ENCODE measurements around the gene NUDT15.
A peak's percentile ranks its signal among the peaks of the same experiment; 100 is the strongest.

Gene NUDT15

GRCh38 chr13:48037346-48038173, at the start of gene NUDT15:
Gene NUDT15, plus strand, starts transcription at chr13:48037726. Its CDS starts 21 bp downstream, at chr13:48037747.
- peak within 1 kb of the TSS; percentile 99 for H3K27ac Mint-ChIP-seq
- H3K9me3 Mint-ChIP-seq, result peaks cover 23% of the 10 kb centered on the region
- peak within 1 kb of the TSS; percentile 90 for H3K4me3 Mint-ChIP-seq

DNA sequence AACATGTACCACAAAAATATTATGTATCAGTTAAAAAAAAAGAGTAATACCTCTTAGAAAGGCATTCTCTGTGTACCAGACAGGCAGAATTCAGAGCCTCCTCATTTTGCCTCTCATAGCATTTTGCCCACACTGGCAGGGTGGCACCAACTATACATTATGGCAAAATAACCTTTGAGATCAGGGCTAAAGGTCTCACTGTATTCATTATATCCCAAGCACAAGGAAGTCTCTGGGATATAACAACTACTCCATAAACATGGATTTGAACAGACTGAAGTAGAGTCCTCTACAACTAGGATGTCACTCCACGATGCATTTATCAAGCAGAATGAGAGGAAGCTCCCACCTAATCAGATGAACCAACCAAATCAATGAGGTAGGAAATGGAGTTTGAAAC, 47.1 kb upstream of the NUDT15 start:
- Mint-ChIP-seq H3K9me3 (peaks cover 15% of the 10 kb centered on the region), H3K27me3 (ENCODE audit: low read depth, poor library complexity) (no peaks in the 10 kb centered on the region), H3K4me3 (no peak overlapping the region), H3K4me1 (no peaks in the 10 kb centered on the region), H3K36me3 (ENCODE audit: low read depth) (peaks cover 96% of the 10 kb centered on the region), H3K27ac (no peak overlapping the region)
- TF ChIP-seq, protein P1, sequence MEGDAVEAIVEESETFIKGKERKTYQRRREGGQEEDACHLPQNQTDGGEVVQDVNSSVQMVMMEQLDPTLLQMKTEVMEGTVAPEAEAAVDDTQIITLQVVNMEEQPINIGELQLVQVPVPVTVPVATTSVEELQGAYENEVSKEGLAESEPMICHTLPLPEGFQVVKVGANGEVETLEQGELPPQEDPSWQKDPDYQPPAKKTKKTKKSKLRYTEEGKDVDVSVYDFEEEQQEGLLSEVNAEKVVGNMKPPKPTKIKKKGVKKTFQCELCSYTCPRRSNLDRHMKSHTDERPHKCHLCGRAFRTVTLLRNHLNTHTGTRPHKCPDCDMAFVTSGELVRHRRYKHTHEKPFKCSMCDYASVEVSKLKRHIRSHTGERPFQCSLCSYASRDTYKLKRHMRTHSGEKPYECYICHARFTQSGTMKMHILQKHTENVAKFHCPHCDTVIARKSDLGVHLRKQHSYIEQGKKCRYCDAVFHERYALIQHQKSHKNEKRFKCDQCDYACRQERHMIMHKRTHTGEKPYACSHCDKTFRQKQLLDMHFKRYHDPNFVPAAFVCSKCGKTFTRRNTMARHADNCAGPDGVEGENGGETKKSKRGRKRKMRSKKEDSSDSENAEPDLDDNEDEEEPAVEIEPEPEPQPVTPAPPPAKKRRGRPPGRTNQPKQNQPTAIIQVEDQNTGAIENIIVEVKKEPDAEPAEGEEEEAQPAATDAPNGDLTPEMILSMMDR (IDR thresholded peaks at IDR 0.05), result no peak
- no peak for DNase-seq

More at GRCh38 chr13:48037346-48038173, at the start of gene NUDT15:
- Mint-ChIP-seq H3K4me1 (peaks cover 22% of the 10 kb centered on the region), H3K36me3 (ENCODE audit: low read depth) (peaks cover 65% of the 10 kb centered on the region), H3K27me3 (ENCODE audit: low read depth, poor library complexity) (no peaks in the 10 kb centered on the region)
- DNase-seq, result peak; percentile 91
- TF ChIP-seq, protein P1 (IDR thresholded peaks at IDR 0.05), result peak; percentile 96

GRCh38 chr13:47990920-47991466, 46.5 kb upstream of the NUDT15 start:
- DNase-seq, result no peak
- Mint-ChIP-seq H3K4me1 (no peaks in the 10 kb centered on the region), H3K27ac (peak overlapping the region; percentile 36), H3K27me3 (ENCODE audit: low read depth, poor library complexity) (no peaks in the 10 kb centered on the region), H3K36me3 (ENCODE audit: low read depth) (peaks cover 92% of the 10 kb centered on the region), H3K4me3 (no peak overlapping the region), H3K9me3 (peaks cover 10% of the 10 kb centered on the region)
- TF ChIP-seq, protein P1 (IDR thresholded peaks at IDR 0.05), result no peak

DNA sequence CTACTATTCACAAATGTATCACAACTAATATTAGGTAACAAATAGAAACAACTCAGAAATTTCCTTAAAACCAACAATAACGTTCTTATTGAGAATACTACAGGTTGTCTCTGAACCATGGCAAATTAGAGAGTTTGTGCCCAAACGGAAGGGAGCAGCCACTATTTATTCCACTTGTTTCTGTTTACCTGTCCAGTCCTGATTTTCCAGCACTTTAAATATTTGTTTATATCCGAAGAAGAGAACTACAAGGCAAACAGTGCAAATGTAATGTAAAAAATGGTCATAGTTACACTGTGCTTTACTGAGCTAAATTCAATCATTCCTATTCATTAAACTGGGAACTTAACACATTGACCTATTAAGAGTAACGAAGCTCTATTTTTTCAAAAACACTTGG, 45.7 kb upstream of the NUDT15 start:
- TF ChIP-seq, protein P1 (IDR thresholded peaks at IDR 0.05), result no peak
- H3K27me3 Mint-ChIP-seq (ENCODE audit: low read depth, poor library complexity), result no peaks in the 10 kb centered on the region
- DNase-seq, result no peak
- H3K4me1 Mint-ChIP-seq, result no peaks in the 10 kb centered on the region
- no peak overlapping the region for H3K4me3 Mint-ChIP-seq
- peaks cover 92% of the 10 kb centered on the region for H3K36me3 Mint-ChIP-seq (ENCODE audit: low read depth)
- no peak overlapping the region for H3K27ac Mint-ChIP-seq
- H3K9me3 Mint-ChIP-seq, result peaks cover 4% of the 10 kb centered on the region

- Mint-ChIP-seq H3K4me3 (no peak overlapping the region), H3K27ac (peak overlapping the region; percentile 1), H3K9me3 (no peaks in the 10 kb centered on the region), H3K36me3 (ENCODE audit: low read depth) (peaks cover 51% of the 10 kb centered on the region), H3K4me1 (peaks cover 38% of the 10 kb centered on the region), H3K27me3 (ENCODE audit: low read depth, poor library complexity) (peaks cover 4% of the 10 kb centered on the region)
- DNase-seq, result no peak
- TF ChIP-seq, protein P1 (IDR thresholded peaks at IDR 0.05), result no peak
Measured at GRCh38 chr13:47997384-47997783, 40.1 kb upstream of the NUDT15 start.

Data from nephron progenitor cell (in vitro differentiated cells).